Memory B cell (primary cell): ENCODE measurements around the gene BEGAIN.
A peak's percentile ranks its signal among the peaks of the same experiment; 100 is the strongest.

Experiments
- ATAC-seq: fragments of 150-1000 bp; cut with Tn5 transposase; 2 replicates; pipeline ENCODE4 v1.10.0; 2021; ENCODE audit warnings: low read depth, mild to moderate bottlenecking, moderate library complexity
- DNase-seq, 2 donors: peaks; one replicate each; pipeline ENCODE4 v3.0.0; 2022; ENCODE audit warnings: low spot score in 2 of 2
- H3K27ac Mint-ChIP-seq: one replicate; pipeline ENCODE4 v1.8.0; 2022; ENCODE audit warnings: mild to moderate bottlenecking, moderate library complexity, mixed read lengths
- H3K27me3 Mint-ChIP-seq: one replicate; pipeline ENCODE4 v1.8.0; 2022; ENCODE audit warnings: mixed read lengths
- H3K36me3 Mint-ChIP-seq: one replicate; pipeline ENCODE4 v1.8.0; 2022; ENCODE audit warnings: mild to moderate bottlenecking, mixed read lengths
- H3K4me1 Mint-ChIP-seq: one replicate; pipeline ENCODE4 v1.8.0; 2022; ENCODE audit warnings: mixed read lengths
- H3K4me3 Mint-ChIP-seq: one replicate; pipeline ENCODE4 v1.8.0; 2022; ENCODE audit warnings: mild to moderate bottlenecking, moderate library complexity, mixed read lengths
- H3K9me3 Mint-ChIP-seq: one replicate; pipeline ENCODE4 v1.8.0; 2022; ENCODE audit warnings: mixed read lengths

The BEGAIN gene

GRCh38 chr14:100566119-100566518, 21.1 kb downstream of the BEGAIN start:
- H3K4me1 Mint-ChIP-seq, result peaks cover 12% of the 10 kb centered on the region
- peaks cover 23% of the 10 kb centered on the region for H3K27me3 Mint-ChIP-seq
- ATAC-seq (no peak), DNase-seq (no peak)
- H3K27ac Mint-ChIP-seq, result no peak overlapping the region
- no peaks in the 10 kb centered on the region for H3K36me3 Mint-ChIP-seq
- H3K9me3 Mint-ChIP-seq, result no peaks in the 10 kb centered on the region
- H3K4me3 Mint-ChIP-seq, result peak overlapping the region; percentile 68

GRCh38 chr14:100565650-100566049, 21.6 kb downstream of the BEGAIN start:
- peaks cover 21% of the 10 kb centered on the region for H3K27me3 Mint-ChIP-seq

GRCh38 chr14:100564512-100564911, 22.7 kb downstream of the BEGAIN start:
- no peak overlapping the region for H3K4me3 Mint-ChIP-seq
- no peaks in the 10 kb centered on the region for H3K36me3 Mint-ChIP-seq
- ATAC-seq, result no peak
- DNase-seq, result no peak
- H3K27ac Mint-ChIP-seq, result no peak overlapping the region
- H3K4me1 Mint-ChIP-seq, result peaks cover 12% of the 10 kb centered on the region
- H3K27me3 Mint-ChIP-seq, result peaks cover 24% of the 10 kb centered on the region
- no peaks in the 10 kb centered on the region for H3K9me3 Mint-ChIP-seq

More at GRCh38 chr14:100565650-100566049, 21.6 kb downstream of the BEGAIN start:
- H3K9me3 Mint-ChIP-seq, result no peaks in the 10 kb centered on the region
- H3K4me1 Mint-ChIP-seq, result peaks cover 12% of the 10 kb centered on the region
- H3K36me3 Mint-ChIP-seq, result no peaks in the 10 kb centered on the region
- ATAC-seq (no peak), DNase-seq (no peak)
- H3K4me3 Mint-ChIP-seq, result peak overlapping the region; percentile 21
- no peak overlapping the region for H3K27ac Mint-ChIP-seq

GRCh38 chr14:100562751-100563150, 24.5 kb downstream of the BEGAIN start:
- no peaks in the 10 kb centered on the region for H3K36me3 Mint-ChIP-seq
- H3K4me3 Mint-ChIP-seq, result no peak overlapping the region
- H3K27me3 Mint-ChIP-seq, result peaks cover 29% of the 10 kb centered on the region
- peaks cover 19% of the 10 kb centered on the region for H3K4me1 Mint-ChIP-seq
- H3K27ac Mint-ChIP-seq, result no peak overlapping the region
- DNase-seq, result no peak
- no peaks in the 10 kb centered on the region for H3K9me3 Mint-ChIP-seq
- ATAC-seq, result no peak

- no peaks in the 10 kb centered on the region for H3K9me3 Mint-ChIP-seq
- no peak for ATAC-seq
- H3K27me3 Mint-ChIP-seq, result peaks cover 27% of the 10 kb centered on the region
- H3K4me1 Mint-ChIP-seq, result peaks cover 19% of the 10 kb centered on the region
- no peak overlapping the region for H3K4me3 Mint-ChIP-seq
- no peaks in the 10 kb centered on the region for H3K36me3 Mint-ChIP-seq
- H3K27ac Mint-ChIP-seq, result no peak overlapping the region
- no peak for DNase-seq
Observed at GRCh38 chr14:100561005-100561404, 26.2 kb downstream of the BEGAIN start.

- no peak overlapping the region for H3K27ac Mint-ChIP-seq
- no peaks in the 10 kb centered on the region for H3K36me3 Mint-ChIP-seq
- no peak for DNase-seq
- no peak for ATAC-seq
- H3K4me3 Mint-ChIP-seq, result no peak overlapping the region
- H3K4me1 Mint-ChIP-seq, result peaks cover 19% of the 10 kb centered on the region
- peaks cover 27% of the 10 kb centered on the region for H3K27me3 Mint-ChIP-seq
- no peaks in the 10 kb centered on the region for H3K9me3 Mint-ChIP-seq
Observed at GRCh38 chr14:100560471-100560870, 26.7 kb downstream of the BEGAIN start.

- H3K27me3 Mint-ChIP-seq, result peaks cover 22% of the 10 kb centered on the region
- no peak overlapping the region for H3K4me3 Mint-ChIP-seq
- H3K36me3 Mint-ChIP-seq, result no peaks in the 10 kb centered on the region
- peaks cover 19% of the 10 kb centered on the region for H3K4me1 Mint-ChIP-seq
- no peak overlapping the region for H3K27ac Mint-ChIP-seq
- no peak for DNase-seq
- ATAC-seq, result no peak
- no peaks in the 10 kb centered on the region for H3K9me3 Mint-ChIP-seq
Observed at GRCh38 chr14:100559455-100559854, 27.8 kb downstream of the BEGAIN start.

GRCh38 chr14:100558966-100559365, 28.3 kb downstream of the BEGAIN start:
- H3K27ac Mint-ChIP-seq, result no peak overlapping the region
- no peaks in the 10 kb centered on the region for H3K36me3 Mint-ChIP-seq
- no peak overlapping the region for H3K4me3 Mint-ChIP-seq
- peaks cover 19% of the 10 kb centered on the region for H3K4me1 Mint-ChIP-seq
- ATAC-seq (no peak), DNase-seq (no peak)
- no peaks in the 10 kb centered on the region for H3K9me3 Mint-ChIP-seq
- peaks cover 21% of the 10 kb centered on the region for H3K27me3 Mint-ChIP-seq

GRCh38 chr14:100558226-100558625, 29.0 kb downstream of the BEGAIN start:
- peaks cover 20% of the 10 kb centered on the region for H3K4me1 Mint-ChIP-seq

GRCh38 chr14:100557658-100558057, 29.6 kb downstream of the BEGAIN start:
- Mint-ChIP-seq H3K27me3 (peaks cover 19% of the 10 kb centered on the region), H3K9me3 (no peaks in the 10 kb centered on the region), H3K36me3 (no peaks in the 10 kb centered on the region), H3K4me3 (no peak overlapping the region), H3K27ac (no peak overlapping the region), H3K4me1 (peaks cover 14% of the 10 kb centered on the region)
- DNase-seq, result no peak
- ATAC-seq, result peak; percentile 27

More at GRCh38 chr14:100558226-100558625, 29.0 kb downstream of the BEGAIN start:
- H3K27ac Mint-ChIP-seq, result no peak overlapping the region
- H3K9me3 Mint-ChIP-seq, result no peaks in the 10 kb centered on the region
- ATAC-seq (no peak), DNase-seq (no peak)
- peaks cover 21% of the 10 kb centered on the region for H3K27me3 Mint-ChIP-seq
- H3K4me3 Mint-ChIP-seq, result no peak overlapping the region
- no peaks in the 10 kb centered on the region for H3K36me3 Mint-ChIP-seq

- Mint-ChIP-seq H3K9me3 (no peaks in the 10 kb centered on the region), H3K36me3 (no peaks in the 10 kb centered on the region), H3K27ac (no peak overlapping the region), H3K4me1 (peaks cover 14% of the 10 kb centered on the region), H3K4me3 (no peak overlapping the region), H3K27me3 (peaks cover 17% of the 10 kb centered on the region)
- DNase-seq, result no peak
- ATAC-seq, result no peak
Observed at GRCh38 chr14:100556936-100557505, 30.2 kb downstream of the BEGAIN start.

GRCh38 chr14:100556140-100556475, 31.1 kb downstream of the BEGAIN start:
- H3K4me3 Mint-ChIP-seq, result no peak overlapping the region
- DNase-seq (no peak), ATAC-seq (no peak)
- H3K9me3 Mint-ChIP-seq, result no peaks in the 10 kb centered on the region
- H3K36me3 Mint-ChIP-seq, result no peaks in the 10 kb centered on the region
- H3K27me3 Mint-ChIP-seq, result peaks cover 17% of the 10 kb centered on the region
- peaks cover 14% of the 10 kb centered on the region for H3K4me1 Mint-ChIP-seq
- H3K27ac Mint-ChIP-seq, result no peak overlapping the region

GRCh38 chr14:100555436-100556139, 31.6 kb downstream of the BEGAIN start:
- Mint-ChIP-seq H3K4me1 (peaks cover 14% of the 10 kb centered on the region), H3K27me3 (peaks cover 17% of the 10 kb centered on the region), H3K4me3 (no peak overlapping the region), H3K9me3 (no peaks in the 10 kb centered on the region), H3K36me3 (no peaks in the 10 kb centered on the region), H3K27ac (no peak overlapping the region)
- ATAC-seq (no peak), DNase-seq (no peak)

GRCh38 chr14:100554696-100555320, 32.4 kb downstream of the BEGAIN start:
- ATAC-seq (no peak), DNase-seq (no peak)
- Mint-ChIP-seq H3K4me1 (peaks cover 14% of the 10 kb centered on the region), H3K9me3 (no peaks in the 10 kb centered on the region), H3K4me3 (no peak overlapping the region), H3K27ac (no peak overlapping the region), H3K36me3 (no peaks in the 10 kb centered on the region), H3K27me3 (peaks cover 15% of the 10 kb centered on the region)
